Astrocyte of the cerebellum (primary cell): ENCODE measurements around the gene ACAP2.

Experiments
- DNase-seq: peaks from one replicate; pipeline ENCODE4 v3.0.0-alpha.2; 2011; ENCODE audit warnings: low read depth
- H3K4me3 ChIP-seq: 2 replicates; pipeline ENCODE4 v1.5.1; 2011; ENCODE audit warnings: mild to moderate bottlenecking, low read depth, low read length, moderate library complexity
- CTCF ChIP-seq: IDR thresholded peaks from 2 replicates; pipeline ENCODE4 v1.5.1; 2012; ENCODE audit warnings: low read length, low read depth, moderate library complexity, mild to moderate bottlenecking; ENCODE audit errors: missing control alignments
- in situ Hi-C: cut with HindIII; loops from 2 replicates; pipeline ENCODE4 v1.10.0; 2017; ENCODE audit warnings: low sequenced_read_pairs

The ACAP2 gene

DNA sequence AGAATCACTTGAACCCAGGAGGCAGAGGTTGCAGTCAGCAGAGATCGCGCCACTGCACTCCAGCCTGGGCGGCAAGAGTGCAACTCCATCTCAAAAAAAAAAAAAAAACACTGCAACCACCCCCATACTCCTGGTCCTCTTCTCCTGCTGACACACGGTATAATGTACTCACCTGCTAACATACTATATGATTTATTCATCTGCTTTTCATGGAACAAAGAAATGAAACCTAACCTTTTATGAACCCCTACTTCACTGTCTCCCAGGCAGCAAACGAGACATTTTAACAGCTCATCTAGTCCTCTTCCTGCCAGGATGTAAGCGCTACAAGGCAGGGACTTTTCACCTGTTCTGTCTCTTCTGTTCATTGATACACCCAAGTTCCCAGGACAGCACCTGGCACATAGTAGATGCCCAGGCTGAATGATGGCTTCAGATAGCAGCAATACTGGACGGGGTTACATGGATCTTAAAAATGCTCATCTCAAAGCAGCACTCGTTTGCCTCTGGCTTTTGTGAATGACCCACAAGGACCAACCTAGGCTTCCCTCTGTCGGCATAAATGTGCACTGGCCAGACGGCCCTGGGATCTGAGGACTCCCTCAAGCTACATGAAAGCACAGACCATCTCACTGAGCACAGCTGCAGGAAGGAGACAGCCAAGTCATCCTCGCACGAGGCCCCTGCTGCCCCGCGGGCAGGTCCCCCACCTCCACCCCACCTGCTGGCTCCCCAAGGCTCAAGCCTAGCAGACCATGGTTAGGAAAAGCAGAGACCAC, 192.2 kb downstream of the ACAP2 start:
- no peak for DNase-seq
- no peak for TF ChIP-seq CTCF
- no peak overlapping the region for H3K4me3 ChIP-seq
- in situ Hi-C loops: no loop called here

DNA sequence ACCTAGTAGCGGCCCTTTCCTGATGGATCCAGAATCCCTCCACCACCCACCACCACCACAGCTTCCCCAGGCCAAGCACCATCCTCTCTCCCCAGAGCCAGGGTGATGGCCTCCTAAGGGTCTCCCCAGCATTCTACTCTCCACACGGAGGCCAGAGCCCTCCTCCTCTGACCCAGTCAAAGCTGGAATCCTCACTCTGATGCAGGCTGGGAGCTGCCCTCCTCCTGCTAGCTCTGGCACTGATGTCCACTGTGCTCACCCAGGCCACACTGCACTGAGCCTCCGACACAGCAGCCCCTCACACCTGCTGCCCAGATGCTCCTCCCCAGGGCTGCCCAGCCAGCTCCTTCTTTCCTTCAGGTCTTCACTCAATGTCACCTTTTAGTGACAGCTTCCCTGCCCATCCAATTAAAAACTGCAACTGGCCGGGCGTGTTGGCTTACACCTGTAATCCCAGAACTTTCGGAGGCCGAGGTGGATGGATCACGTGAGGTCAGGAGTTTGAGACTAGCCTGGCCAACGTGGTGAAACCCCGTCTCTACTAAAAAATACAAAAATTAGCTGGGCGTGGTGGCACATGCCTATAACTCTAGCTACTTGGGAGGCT, 192.9 kb downstream of the ACAP2 start:
- in situ Hi-C loops: no loop called here
- TF ChIP-seq CTCF: no peak
- no peak overlapping the region for H3K4me3 ChIP-seq
- DNase-seq: no peak

DNA sequence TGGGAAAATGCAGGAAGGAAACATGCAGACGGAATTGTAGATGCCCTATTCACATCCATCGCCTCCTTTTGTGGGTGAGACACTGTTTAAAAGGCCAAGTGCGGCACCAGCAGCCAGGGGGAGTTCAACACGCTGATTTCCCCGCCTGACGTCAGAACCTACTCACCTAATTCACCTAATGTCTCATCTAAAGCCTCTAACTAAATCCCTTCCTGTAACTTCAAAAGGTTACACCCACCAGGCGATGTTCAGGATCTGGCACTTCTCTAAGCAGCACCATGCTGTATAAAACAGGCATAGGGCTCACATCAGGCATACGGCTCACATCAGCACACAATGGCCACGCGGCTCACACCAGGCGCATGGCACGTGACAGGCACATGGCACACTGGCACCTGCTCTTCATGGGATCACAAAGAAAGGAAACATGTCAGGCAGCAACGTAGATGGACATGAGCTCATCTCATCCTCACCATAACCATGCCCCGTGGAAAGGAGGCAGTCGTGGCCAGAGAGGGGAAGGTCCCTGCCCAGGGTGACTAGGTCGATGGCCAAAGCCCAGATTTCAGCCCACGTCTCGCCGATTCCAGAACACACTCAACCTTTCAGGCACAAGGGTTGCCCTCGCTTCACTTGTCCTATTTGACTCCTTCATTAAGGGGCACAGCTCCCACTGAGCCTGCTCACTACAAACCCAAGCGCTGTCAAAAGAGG, 193.6 kb downstream of the ACAP2 start:
- no peak for TF ChIP-seq CTCF
- in situ Hi-C loops: no loop called here
- no peak for DNase-seq
- H3K4me3 ChIP-seq: no peak overlapping the region

DNA sequence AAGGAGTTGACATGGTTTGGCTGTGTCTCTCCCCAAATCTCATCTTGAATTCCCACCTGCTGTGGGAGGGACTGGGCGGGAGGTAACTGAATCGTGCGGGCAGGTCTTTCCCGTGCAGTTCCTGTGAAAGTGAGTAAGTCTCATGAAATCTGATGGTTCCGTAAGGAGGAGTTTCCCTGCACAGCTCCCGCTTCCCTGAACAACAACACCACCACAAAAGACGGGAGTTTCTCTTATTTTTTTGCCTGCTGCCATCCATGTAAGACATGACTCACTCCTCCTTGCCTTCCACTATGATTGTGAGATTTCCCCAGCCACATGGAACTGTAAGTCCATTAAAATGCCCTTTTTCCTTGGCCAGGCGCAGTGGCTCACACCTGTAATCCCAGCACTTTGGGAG, 194.5 kb downstream of the ACAP2 start:
- no peak for TF ChIP-seq CTCF
- in situ Hi-C loops: no loop called here
- no peak overlapping the region for H3K4me3 ChIP-seq
- no peak for DNase-seq

GRCh38 chr3:195247863-195248189, 195.0 kb downstream of the ACAP2 start:
- no peak for TF ChIP-seq CTCF
- in situ Hi-C loops: no loop called here
- H3K4me3 ChIP-seq: no peak overlapping the region

GRCh38 chr3:195247086-195247862, 195.5 kb downstream of the ACAP2 start:
- H3K4me3 ChIP-seq: no peak overlapping the region
- in situ Hi-C loops: no loop called here
- DNase-seq: no peak
- TF ChIP-seq CTCF: no peak

More at GRCh38 chr3:195247863-195248189, 195.0 kb downstream of the ACAP2 start:
- DNase-seq: no peak
